CD4-positive, alpha-beta T cell (primary cell): ENCODE measurements around the gene IL22RA1. TPM values are rescaled to one million over a fixed set of nuclear protein-coding genes. Genes with fewer than 3 reads are reported as not detected.

Experiments used
- ATAC-seq: fragments of 200-7000 bp; cut with Tn5 transposase; one replicate; pipeline ENCODE4 v1.10.0; 2022; ENCODE audit warnings: mild to moderate bottlenecking; ENCODE audit not compliant: poor library complexity
- CTCF ChIA-PET: fragments of 350-600 bp; sonication (Branson Sonifier 250); formaldehyde crosslinking; loops from one replicate; lab custom pipeline; 2021; ENCODE audit warnings: antibody characterized with exemption, inconsistent platforms; lab: Charles Lee
- POLR2A ChIA-PET: fragments of 350-600 bp; sonication (Branson Sonifier 250); formaldehyde crosslinking; loops from one replicate; lab custom pipeline; 2021; ENCODE audit warnings: antibody characterized with exemption, inconsistent platforms; lab: Charles Lee
- DNase-seq, 14 experiments: peaks; one replicate each; pipeline ENCODE4 v3.0.0-alpha.2; 2013 to 2020; ENCODE audit warnings: mixed read lengths in 2 of 14
- H3K27ac ChIP-seq, 2 donors: one replicate each; pipeline versions ENCODE4 v1.5.1 to v1.7.0; 2013; ENCODE audit warnings: low read length in 2 of 2, low read depth in 1 of 2, mild to moderate bottlenecking in 1 of 2
- H3K27me3 ChIP-seq, 2 experiments: 1 replicate in 1 of 2; 2 replicates in 1 of 2; pipeline versions ENCODE4 v1.6.1 to v1.7.0; 2013; ENCODE audit warnings: low read length in 2 of 2, control low read depth in 1 of 2, mild to moderate bottlenecking in 1 of 2, moderate library complexity in 1 of 2; ENCODE audit not compliant: insufficient read depth in 2 of 2, control insufficient read depth in 1 of 2
- H3K36me3 ChIP-seq: one replicate; pipeline ENCODE4 v1.6.1; 2013; ENCODE audit warnings: low read length, control low read depth; ENCODE audit not compliant: insufficient read depth
- H3K4me1 ChIP-seq: one replicate; pipeline ENCODE4 v1.6.1; 2013; ENCODE audit warnings: low read length, control low read depth; ENCODE audit not compliant: insufficient read depth
- H3K4me3 ChIP-seq: one replicate; pipeline ENCODE4 v1.5.1; 2013; ENCODE audit warnings: mild to moderate bottlenecking, low read length, moderate library complexity
- H3K9me3 ChIP-seq, 2 experiments: 1 replicate in 1 of 2; 2 replicates in 1 of 2; pipeline versions ENCODE4 v1.6.1 to v1.7.0; 2013; ENCODE audit warnings: low read length in 2 of 2, mild to moderate bottlenecking in 2 of 2, control low read depth in 1 of 2, moderate library complexity in 1 of 2; ENCODE audit not compliant: control insufficient read depth in 1 of 2, insufficient read depth in 1 of 2
- H3K27ac Mint-ChIP-seq: one replicate; pipeline ENCODE4 v1.8.0; 2020; ENCODE audit warnings: mixed read lengths
- H3K27me3 Mint-ChIP-seq: one replicate; pipeline ENCODE4 v1.8.0; 2021; ENCODE audit warnings: mixed read lengths
- H3K36me3 Mint-ChIP-seq: one replicate; pipeline ENCODE4 v1.8.0; 2021; ENCODE audit warnings: low read depth, mixed read lengths
- H3K4me1 Mint-ChIP-seq: one replicate; pipeline ENCODE4 v1.8.0; 2021; ENCODE audit warnings: low read depth, mixed read lengths
- H3K4me3 Mint-ChIP-seq: one replicate; pipeline ENCODE4 v1.8.0; 2020; ENCODE audit warnings: mild to moderate bottlenecking, mixed read lengths
- H3K9me3 Mint-ChIP-seq: one replicate; pipeline ENCODE4 v1.8.0; 2020; ENCODE audit warnings: mixed read lengths
- CTCF ChIP-seq: fragments of 200-600 bp; IDR thresholded peaks from one replicate; pipeline ENCODE4 v1.8.0; 2022; ENCODE audit warnings: antibody characterized with exemption, mild to moderate bottlenecking
- intact Hi-C, 2 experiments: fragments of 100-400 bp; cut with DNase I in 1 of 2; cut with micrococcal nuclease in 1 of 2; formaldehyde crosslinking; loops; one replicate each; pipeline versions ENCODE4 v1.15.1 to v1.9.0; 2023 to 2025; cut with DNase I, micrococcal nuclease
- total RNA-seq, 174 experiments: library from RNA in 2 of 174; stranded (reverse) in 2 of 174; gene quantifications; one replicate each; pipeline ENCODE4 v1.2.3 and lab custom pipeline; 2021 to 2026

Gene IL22RA1
- total RNA-seq, 2 experiments from 2014 or later: not detected

GRCh38 chr1:24108334-24109165, 34.4 kb downstream of the IL22RA1 start:
- intact Hi-C loops: no loop called here
- ChIA-PET CTCF (no interaction called here), POLR2A (no interaction called here)
- DNase-seq (no peak), ATAC-seq (no peak)
- H3K9me3 Mint-ChIP-seq: no peaks in the 10 kb centered on the region
- Histone ChIP-seq H3K9me3 (no peaks in the 10 kb centered on the region), H3K4me3 (no peak overlapping the region), H3K27ac (no peak overlapping the region), H3K36me3 (no peaks in the 10 kb centered on the region), H3K27me3 (no peaks in the 10 kb centered on the region), H3K4me1 (peaks cover 9% of the 10 kb centered on the region)
- peaks cover 13% of the 10 kb centered on the region for H3K27me3 Mint-ChIP-seq
- no peaks in the 10 kb centered on the region for H3K36me3 Mint-ChIP-seq
- no peak overlapping the region for H3K4me3 Mint-ChIP-seq
- no peak for TF ChIP-seq CTCF
- peaks cover 5% of the 10 kb centered on the region for H3K4me1 Mint-ChIP-seq
- no peak overlapping the region for H3K27ac Mint-ChIP-seq

DNA sequence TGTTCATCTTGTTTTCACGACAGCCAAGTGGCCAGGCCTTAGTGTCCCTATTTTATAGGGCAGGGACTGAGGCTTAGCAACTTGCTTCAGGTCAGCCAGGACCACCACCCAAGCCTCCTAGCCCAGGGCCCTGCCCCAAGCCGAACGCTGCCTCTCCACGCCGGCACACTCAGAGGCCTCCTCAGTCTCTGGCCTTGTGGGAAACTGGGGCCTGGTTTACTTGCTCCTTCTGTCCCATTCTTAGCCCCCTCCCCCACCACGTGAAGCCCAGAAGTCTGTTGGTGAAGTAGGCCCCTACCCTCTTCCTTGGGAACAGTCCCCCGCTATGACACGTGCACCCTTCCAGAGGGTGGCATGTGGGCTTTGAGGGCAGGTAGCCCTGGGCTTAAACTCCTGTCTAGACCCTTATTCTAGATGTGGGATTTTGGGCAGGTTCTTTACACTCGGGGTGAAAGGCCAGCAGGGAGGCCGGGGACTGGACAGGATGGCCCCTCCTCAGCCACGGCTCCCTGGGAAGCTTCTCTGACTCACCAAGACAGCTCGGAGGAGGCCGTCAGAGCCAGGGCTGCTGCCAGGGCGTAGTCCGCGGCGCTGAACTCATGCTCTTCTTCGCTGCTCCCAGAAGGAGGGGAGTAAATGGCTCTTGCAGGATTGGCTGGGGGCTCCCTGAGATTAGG, 35.3 kb downstream of the IL22RA1 start:
- intact Hi-C loops: no loop called here
- ChIA-PET POLR2A (no interaction called here), CTCF (no interaction called here)
- Mint-ChIP-seq H3K9me3 (no peaks in the 10 kb centered on the region), H3K4me1 (peaks cover 3% of the 10 kb centered on the region), H3K36me3 (no peaks in the 10 kb centered on the region), H3K27ac (no peak overlapping the region), H3K4me3 (no peak overlapping the region), H3K27me3 (peaks cover 4% of the 10 kb centered on the region)
- no peaks in the 10 kb centered on the region for H3K36me3 ChIP-seq
- no peaks in the 10 kb centered on the region for H3K27me3 ChIP-seq
- no peaks in the 10 kb centered on the region for H3K9me3 ChIP-seq
- peaks cover 6% of the 10 kb centered on the region for H3K4me1 ChIP-seq
- H3K27ac ChIP-seq: no peak overlapping the region
- no peak for TF ChIP-seq CTCF
- DNase-seq: no peak
- no peak overlapping the region for H3K4me3 ChIP-seq
- ATAC-seq: no peak

GRCh38 chr1:24105368-24106160, 37.4 kb downstream of the IL22RA1 start:
- Mint-ChIP-seq H3K4me1 (no peaks in the 10 kb centered on the region), H3K4me3 (no peak overlapping the region), H3K27ac (no peak overlapping the region), H3K36me3 (no peaks in the 10 kb centered on the region), H3K27me3 (no peaks in the 10 kb centered on the region), H3K9me3 (no peaks in the 10 kb centered on the region)
- no peak for TF ChIP-seq CTCF
- intact Hi-C loops: no loop called here
- Histone ChIP-seq H3K36me3 (no peaks in the 10 kb centered on the region), H3K4me1 (no peaks in the 10 kb centered on the region), H3K4me3 (no peak overlapping the region), H3K27ac (no peak overlapping the region), H3K9me3 (no peaks in the 10 kb centered on the region), H3K27me3 (no peaks in the 10 kb centered on the region)
- ATAC-seq: no peak
- POLR2A ChIA-PET: no interaction called here
- CTCF ChIA-PET: no interaction called here
- DNase-seq: no peak
